Activated CD4-positive, alpha-beta T cell treated with anti-CD3 and anti-CD28 coated beads for 4 hours (primary cell): ENCODE measurements around the gene PCAT7.
"Not testable (repeated sequence)": the region's sequence is repeated elsewhere in the genome, so short reads cannot be mapped to it uniquely, and the experiment has no call there.

Source experiments
- DNase-seq, 2 donors: peaks; one replicate each; pipeline ENCODE4 v3.0.0-alpha.2; 2020

PCAT7 gene

DNA sequence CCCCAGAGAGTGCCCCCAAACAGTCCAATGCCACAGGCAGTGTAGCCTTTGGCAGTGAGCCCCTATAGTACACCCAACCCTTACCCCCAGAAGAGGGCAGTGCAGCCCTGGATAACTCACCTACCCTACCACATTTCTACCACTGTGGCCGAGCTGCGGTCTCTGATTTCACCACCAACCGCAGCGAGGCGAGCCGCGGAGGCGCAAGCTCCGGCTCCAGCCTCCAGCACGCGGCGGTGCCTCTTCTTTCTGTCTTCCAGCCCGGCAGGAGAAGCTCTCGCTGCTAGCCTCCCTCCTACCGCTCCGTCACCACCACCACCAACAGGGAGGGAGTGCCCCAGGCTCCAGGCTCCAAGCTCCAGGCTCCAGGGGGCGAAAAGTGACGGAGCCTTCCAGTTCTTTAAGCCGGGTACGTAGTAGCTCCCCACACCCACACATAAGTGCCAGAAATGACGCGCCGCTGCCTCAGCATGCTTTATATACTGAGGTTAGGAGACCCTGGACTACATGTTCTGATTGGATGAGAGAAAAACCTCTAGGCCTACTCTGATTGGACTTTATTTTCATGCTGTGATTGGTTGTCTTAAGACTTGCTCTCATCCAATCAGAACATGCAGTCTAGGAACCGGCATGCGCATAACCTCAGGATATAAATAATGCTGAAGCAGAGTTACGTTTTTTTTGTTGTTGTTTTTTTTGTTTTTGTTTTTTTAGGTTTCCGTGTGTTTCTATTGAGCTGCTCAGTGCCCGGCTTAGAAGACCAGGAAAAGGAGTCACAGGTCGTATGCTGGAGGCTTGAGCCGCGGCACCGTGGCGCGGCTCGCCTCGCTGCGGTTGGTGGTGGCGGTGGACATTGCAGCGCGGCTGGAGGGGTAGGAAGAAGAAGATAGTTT lies at the start of gene PCAT7:
PCAT7 (plus strand) TSS at position 645 of the 893 bp plus-strand sequence.
- DNase-seq, result no peak

DNA sequence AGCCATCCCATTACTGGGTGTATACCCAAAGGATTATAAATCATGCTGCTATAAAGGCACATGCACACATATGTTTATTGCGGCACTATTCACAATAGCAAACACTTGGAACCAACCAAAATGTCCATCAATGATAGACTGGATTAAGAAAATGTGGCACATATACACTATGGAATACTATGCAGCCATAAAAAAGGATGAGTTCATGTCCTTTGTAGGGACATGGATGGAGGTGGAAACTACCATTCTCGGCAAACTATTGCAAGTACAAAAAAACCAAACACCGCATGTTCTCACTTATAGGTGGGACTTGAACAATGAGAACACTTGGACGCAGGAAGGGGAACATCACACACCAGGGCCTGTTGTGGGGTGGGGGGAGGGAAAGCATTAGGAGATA lies 48.5 kb upstream of the PCAT7 start:
- DNase-seq, result not testable (repeated sequence)

DNA sequence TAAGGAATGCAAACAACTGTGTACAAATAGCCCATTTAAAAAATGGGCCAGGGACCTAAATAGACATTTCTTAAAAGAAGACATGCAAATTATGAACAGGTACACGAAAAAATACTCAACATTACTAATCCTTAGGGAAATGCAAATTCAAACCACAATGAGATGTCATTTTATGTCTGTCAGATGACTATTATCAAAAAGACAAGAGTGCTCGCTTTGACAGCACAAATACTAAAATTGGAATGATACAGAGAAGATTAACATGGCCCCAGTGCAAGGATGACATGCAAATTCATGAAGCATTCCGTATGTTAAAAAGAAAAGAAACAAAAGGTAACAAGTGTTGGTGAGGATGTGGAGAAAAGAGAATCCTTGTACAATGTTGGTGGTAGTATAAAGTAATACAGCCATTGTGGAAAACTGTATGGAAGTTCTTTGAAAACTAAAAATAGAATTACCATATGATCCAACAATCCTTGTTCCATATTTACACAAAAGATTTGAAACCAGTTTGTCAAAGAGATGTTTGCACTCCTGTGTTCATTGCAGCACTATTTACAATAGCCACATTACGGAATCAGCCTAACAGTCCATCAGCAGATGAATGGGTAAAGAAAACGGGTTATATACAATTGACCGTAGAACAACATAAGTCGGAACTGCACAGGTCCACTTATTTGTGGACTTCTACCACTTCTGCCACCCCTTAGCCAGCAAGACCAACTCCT lies 47.2 kb upstream of the PCAT7 start:
- DNase-seq, result no peak

DNA sequence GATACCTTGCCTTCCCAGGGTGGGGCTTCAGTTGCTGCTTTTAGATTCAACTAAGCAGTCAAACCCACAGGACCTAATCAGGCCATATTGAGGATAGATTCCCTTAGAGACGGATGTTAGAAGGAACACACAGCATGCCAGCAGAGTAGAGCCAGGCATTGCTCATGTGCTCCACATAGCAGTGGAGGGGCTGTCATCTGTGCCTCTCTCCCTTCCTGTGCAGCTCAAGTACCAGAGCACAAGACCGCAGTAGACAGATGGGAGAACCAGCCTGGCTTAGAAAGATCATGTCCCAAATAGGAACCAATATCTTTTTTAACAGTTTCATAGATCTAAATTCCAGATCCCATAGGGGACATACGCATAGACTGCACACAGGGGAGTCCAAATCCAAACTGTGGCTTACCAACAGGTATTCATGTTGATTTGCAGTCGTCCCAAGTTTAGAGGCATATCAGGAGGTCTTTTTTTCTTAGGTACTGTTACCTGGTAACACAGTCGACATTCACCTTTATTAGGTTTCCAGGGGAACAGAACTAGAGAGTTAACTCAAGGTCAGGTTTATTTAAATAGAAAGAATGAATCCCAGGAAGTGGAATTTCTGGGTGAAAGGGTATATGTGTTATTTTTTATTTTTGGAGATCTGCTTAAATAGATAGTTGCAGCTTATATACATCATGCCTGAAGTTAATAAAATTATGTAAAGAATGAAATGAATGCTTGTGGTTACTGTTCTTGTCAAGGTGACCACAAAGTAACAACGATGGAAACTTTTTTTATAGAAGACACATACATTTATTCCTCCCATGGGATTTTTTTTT lies 43.5 kb upstream of the PCAT7 start:
- DNase-seq, result no peak

DNA sequence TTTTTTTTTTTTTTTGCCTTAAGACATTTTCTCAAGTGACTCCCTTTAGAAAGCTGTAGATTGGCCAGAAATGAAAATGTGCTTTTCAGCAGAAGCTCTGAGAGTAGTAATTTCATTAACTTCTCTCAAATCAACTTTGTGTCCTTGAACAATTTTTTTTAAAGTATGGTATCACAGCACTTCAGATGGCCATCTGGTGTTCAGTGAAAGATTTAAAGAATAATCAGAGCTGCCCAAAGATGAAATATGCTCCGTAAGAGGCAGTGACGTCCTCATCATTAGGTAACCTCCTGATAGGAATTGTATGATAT lies 43.0 kb upstream of the PCAT7 start:
- DNase-seq, result no peak

DNA sequence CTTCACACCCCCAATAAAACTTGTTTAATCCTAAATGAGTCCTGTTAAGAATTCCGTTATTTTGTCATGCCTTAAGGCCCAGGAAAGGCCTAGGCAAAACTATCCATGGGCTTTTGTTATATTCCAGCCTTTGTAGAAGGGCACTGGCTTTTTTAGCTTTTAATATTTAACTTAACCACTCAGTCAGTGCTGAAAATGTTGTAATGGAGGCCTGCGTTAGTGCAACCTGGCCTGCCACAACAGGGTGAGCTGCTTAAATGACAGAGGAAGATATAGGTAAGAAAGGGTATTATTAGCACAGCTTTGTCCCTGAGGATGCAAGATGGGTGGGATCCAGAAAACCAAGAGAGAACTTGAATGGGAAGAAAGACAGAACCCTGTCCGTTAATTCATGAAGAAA lies 40.2 kb upstream of the PCAT7 start:
- DNase-seq, result no peak

DNA sequence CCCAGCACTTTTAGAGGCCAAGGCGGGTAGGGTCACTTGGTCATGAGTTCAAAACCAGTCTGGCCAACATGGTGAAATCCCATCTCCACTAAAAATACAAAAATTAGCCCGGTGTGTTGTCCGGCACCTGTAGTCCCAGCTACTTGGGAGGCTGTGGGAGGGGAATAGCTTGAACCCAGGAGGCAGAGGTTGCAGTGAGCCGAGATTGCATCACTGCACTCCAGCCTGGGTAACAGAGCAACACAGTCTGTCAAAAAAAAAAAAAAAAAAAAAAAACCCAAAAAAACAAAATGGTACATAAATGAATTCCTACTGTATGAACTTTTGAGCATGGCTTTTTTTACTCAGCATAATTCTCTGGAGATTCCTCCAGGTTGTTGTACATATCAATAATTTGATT lies 37.6 kb upstream of the PCAT7 start:
- no peak for DNase-seq

DNA sequence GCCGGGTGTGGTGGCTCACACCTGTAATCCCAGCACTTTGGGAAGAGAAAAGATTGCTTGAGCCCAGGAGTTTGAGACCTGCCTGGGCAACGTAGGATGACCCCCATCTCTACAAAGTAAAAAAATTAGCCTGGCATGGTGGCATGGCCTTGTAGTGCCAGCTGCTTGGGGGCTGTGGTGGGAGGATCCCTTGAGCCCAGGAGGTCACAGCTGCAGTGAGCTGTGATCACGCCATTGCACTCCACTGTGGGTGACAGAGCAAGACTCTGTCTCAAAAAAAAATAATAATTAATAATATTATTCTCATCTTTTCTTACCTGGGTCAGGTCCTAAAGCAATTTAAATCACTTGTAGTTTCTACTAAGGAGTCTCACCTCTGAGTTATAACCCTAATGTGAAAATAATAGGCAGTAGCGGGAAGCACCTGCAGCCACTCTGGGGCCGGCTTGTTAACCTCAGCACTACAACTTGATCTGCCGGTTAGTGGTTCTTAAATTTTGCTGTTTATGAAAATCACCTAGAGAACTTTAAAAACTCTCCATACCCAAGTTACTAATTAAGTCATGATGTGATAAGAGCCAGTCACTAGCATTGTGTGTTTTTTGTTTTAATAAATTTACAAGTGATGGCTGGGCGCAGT lies 29.4 kb upstream of the PCAT7 start:
- no peak for DNase-seq

DNA sequence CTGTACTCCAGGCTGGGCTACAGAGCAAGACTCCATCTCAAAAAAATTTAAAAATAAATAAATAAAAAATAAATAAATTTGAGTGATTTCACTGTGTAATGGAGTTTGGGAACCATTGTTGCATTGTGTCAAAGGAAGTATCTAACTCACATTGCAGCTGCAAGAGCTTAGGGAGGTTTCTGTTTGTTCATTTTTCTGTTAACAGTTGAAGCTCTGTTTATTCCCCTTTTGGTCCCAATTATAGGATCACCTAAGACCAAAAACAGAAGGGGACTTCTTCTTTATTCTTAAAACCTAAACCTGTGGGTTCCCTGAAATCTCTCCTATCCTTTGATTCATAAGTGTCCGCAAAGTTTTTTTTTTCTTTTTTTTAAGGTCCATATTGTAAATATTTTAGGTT lies 28.6 kb upstream of the PCAT7 start:
- DNase-seq, result no peak

DNA sequence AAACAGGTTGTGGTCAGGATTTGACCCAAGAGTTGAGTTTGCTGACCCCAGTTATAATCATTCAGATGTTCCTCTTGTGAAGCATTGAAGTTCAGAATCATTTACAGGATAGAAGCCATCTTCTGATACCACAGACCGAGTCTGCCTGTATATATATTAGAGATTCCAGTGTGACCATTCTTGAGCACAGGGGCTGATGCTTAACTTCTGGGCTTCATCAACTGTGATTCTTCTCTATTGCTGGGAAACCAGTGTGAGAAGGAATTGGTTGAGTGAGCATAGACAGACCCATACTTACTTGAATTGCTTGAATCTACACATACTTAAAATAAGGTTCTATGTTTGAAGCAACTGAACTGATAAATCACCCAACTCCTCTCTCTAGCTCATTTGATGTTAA lies 27.9 kb upstream of the PCAT7 start:
- DNase-seq, result no peak

DNA sequence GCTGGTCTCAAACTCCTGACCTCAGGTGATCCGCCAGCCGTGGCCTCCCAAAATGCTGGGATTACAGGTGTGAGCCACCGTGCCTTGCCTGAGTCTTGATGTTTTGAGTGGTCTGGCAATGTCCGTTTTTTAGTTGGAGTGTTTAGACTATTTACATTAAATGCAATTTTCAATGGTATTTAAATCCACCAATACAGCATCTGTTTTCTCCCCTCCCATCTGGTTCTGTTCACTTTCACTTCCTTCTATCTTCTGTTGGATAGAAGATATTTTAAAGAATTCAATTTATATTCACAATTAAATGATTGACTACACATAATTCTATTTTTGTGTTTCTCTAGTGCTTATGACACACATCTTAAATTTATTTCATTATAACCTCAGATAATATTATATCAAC lies 26.0 kb upstream of the PCAT7 start:
- no peak for DNase-seq

DNA sequence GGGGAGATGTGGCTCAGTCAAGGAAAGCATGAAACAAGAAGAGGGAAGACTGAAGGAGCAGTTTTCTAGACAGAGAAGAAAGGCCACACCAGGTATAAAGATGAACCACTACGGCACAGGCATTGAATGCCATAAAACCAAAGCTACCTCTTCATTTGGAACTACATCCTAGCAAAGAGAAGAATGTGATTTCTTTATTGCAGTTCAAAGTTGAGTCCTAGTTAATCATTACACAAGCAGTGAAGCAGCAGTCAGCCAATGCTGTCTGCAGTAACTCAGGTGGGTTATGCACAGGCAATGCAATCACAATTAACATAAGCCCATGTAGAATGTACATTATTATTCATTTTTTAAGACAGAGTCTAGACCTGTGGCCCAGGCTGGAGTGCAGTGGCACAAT lies 21.7 kb upstream of the PCAT7 start:
- DNase-seq, result no peak

DNA sequence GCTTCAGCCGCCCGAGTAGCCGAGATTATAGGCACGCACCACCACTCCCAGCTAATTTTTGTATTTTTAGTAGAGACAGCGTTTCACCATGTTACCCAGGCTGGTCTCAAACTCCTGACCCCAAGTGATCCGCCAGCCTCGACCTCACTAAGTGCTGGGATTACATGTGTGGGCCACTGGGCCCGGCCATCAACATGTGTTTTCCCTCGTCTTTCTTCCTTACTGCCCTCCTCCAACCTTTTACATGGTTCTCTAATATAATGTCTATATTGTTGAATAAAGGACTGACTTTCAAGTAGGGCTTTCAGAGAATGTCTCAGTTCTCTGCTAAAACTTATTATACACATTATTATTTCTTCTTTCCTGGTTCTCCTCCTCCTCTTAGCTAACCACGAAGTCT lies 21.3 kb upstream of the PCAT7 start:
- DNase-seq, result no peak

DNA sequence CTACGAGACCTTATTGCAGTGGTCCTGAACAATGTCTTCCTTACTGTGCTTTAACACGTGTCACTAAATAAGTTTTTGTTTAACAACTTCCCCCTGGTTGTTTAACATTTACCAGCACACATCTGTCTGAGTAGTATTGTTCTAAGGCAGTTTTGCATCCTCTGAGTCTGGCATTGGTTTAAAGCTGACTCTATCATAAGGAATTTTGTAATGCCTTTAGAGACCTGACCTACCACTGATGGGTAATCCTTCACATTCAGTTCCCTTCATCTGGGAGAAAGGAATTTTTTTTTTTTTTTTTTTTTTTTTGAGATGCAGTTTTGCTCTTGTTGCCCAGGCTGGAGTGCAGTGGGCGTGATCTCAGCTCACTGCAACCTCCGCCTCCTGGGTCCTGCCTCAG lies 20.0 kb upstream of the PCAT7 start:
- DNase-seq, result no peak

DNA sequence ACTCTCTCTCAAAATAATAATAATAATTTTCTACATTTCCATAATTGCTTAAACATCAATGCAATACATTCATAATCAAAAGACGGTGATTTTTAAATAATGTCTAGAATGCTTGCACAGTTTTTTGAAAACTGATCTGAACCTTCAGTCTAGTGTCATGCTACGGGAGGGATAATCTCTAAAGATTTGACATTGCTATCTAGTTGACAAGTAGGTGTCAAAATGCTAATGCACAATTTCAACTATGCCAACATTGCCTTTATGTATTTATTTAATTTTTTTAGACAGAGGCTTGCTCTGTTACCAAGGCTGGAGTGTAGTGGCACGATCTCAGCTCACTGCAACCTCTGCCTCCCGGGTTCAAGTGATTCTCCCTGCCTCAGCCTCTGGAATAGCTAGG lies 16.0 kb upstream of the PCAT7 start:
- DNase-seq, result no peak

DNA sequence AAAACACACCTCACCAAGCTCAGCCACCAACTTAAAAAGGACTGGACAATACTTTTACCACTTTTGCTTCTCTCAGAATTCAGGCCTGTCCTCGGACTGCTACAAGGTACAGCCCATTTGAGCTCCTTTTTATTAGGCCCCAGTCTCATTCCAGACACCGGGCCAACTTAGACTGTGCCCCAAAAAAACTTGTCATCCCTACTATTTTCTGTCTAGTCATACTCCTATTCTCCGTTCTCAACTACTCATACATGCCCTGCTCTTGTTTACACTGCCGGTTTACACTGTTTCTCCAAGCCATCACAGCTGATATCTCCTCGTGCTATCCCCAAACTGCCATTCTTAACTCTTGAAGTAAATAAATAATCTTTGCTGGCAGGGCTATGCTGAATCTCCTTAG lies 10.5 kb upstream of the PCAT7 start:
- not testable (repeated sequence) for DNase-seq

DNA sequence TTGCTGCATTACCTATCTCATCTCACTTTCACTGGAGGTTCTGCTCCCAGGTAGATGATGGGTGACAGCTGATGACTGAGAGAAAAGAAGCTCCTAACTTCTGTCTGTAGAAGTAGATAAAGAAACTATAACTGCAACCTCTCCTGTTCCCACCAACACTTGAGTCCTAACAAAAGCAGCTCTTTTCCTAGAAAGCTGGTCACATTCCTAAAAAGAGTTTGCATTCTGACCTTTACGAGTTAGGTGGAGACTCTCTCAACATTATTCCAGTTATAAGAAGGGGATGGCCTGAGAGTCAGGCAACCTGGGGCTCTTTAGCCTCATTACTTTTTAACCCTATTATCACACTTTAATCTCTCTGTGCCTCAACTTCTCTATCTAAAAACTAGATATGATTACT lies 8.9 kb upstream of the PCAT7 start:
- no peak for DNase-seq

DNA sequence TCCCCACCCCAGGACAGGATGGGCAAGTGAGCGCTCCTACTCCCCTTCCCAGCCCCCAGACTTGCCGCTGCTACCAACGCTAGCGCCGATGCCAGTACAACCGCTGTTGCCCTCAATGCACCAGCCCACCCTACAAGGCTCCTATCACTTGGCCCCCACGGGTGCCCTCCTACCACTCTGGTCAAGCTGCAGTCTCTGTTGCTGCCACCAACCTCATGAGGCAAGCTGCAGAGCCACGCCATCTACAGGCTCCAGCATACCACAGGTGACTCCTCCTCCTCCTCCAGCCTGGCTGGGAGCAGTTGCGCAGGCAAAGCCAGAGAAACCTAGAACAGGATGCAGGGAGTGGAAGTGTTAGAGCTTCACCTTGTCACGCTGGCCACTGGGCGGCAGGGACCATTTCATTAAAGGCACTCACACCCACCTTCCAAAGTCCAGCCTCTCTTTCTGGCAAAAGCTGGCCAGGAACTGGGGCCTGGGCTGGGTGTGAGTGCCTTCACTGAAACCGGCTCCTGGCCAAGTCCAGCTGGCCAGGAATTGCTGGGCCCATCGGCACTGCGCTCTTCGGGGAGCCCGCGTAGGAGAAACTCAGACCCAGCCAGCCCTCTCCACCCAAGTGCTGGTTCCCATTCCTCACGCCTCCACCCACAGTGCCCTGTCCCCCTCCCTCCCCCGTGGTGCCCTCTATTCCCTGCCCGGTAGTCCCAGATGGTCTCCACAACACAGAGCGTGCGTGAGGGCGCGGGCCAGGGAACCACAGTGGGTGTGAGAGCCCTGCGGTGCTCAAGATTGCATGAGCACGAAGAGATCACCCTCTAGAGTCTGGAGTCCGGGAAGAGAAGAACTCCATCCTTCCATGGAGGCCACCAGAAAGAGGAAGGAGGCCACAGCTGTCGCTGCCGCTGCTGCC lies 1.6 kb upstream of the PCAT7 start:
- no peak for DNase-seq

DNA sequence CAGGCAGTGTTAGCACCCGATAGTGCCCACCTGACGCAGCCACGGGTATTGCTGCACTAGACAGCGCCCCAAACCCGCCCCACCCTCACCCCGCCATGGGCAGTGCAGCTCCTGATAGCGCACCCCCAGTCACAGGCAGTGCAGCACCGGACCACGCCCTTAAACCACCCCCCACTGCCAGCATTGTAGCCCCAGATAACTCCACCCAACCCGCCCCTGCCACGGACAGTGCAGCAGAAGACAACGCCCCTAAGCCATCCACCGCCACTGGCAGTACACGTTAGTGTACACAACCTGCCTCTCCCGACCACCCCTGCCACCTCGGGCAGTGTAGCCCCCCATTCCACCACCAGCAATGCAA lies 825 bp upstream of the PCAT7 start:
- DNase-seq, result no peak

DNA sequence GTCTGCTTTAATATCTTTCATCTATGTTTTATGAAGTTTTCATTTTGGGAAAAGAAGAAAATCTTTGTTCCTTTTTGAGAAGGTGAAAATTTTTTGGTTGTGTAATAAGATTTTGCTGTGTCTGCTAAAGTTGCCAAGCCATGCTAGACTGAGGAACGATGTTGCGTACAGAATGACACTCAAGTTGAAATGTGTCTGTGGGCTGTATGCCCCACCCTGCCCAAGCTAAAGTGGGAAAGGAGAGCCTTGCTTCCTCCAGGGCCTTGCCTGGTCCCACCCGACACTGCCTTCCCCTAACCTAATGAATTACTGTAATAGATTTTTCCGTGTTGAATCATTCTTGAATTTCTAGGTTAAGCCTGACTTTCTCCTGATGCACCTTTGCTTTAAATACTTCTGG lies 2.5 kb downstream of the PCAT7 start:
- no peak for DNase-seq

DNA sequence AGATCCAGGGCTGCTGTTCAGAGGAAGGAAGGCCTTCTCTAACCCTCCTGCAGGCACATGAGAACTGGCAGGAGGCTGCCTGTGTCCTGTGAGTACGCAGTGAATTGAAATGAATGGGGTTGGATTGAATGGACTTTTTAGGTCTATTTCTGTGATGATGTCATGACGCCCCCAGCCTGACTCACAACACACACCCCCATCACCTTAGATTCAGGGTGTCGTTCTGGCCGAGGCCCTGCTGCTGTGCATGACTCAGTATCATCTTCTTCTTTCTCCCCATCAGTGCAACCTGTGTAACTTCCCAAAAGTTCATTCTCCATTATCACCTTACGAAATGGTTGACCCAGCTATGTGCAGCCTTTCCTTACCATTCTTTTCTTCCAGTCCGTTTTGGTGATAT lies 5.4 kb downstream of the PCAT7 start:
- no peak for DNase-seq

DNA sequence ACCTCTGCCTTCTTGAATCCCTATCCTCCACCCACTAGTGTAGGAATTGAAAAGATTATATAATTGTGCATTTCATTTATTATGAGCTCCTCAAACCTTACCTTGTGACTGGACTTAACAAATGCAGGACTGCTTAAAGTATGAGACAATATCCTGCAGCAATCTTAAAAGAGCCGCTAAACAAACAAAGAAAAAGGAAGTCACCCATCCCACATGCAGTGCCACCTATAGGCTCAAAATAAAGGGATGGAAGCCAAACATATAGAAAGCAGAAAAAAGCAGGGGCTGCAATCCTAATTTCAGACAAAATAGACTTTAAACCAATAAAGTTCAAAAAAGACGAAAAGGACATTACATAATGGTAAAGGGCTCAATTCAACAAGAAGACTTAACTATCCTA lies 8.7 kb downstream of the PCAT7 start:
- DNase-seq, result no peak
